HG02981 (cell line): ENCODE data around the gene GNB1.
A peak's percentile ranks its signal among the peaks of the same experiment; 100 is the strongest.

ENCODE experiments used
- ATAC-seq: cut with Tn5 transposase; IDR thresholded peaks from one replicate; pipeline ENCODE4 v1.9.1; 2021; ENCODE audit warnings: mild to moderate bottlenecking, moderate library complexity; ENCODE audit not compliant: unreplicated experiment

Gene GNB1

DNA sequence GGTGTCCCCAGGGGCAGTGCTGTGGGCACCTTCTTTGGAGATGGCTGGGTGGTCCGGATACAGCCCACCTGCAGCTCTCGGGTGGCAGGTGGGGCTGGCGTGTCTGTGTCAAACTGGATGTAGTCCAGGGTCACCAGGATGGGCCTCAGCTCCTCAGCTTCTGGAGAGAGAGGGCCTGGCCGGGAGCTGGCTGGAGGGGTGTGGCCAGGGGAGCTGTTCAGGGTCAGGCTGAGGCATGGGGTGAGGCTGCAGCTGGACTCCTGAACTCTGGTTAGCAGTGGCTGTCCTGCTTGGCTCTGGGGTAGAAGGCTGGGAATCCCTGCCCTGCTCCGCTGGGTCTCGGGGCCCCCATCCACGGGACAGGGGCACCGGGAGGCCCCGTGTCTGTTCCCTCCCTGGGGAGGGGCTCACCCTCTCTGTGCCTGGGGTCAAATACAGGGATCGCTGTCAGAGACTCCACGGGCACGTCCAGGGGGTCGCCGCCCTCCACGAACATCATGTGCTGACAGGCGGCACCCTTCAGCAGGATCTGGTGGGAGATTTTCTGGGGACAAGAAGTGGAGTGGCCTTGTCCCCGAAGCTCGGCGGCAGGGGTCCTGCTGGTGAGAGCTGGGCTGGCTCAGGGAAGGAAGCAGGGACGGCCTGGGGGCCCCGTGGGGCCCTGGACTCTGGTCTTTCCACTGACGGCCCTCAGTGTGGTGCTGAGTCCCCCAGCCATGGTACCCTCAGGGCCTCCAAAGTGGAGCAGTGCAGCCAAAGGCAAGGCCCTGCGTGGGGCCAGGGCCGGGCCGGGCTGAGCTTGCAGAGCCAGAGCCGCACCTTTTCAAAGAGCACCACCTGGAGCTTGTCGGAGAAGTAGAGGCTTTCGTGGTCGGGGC is 32.3 kb upstream of the GNB1 start:
- no peak for ATAC-seq

DNA sequence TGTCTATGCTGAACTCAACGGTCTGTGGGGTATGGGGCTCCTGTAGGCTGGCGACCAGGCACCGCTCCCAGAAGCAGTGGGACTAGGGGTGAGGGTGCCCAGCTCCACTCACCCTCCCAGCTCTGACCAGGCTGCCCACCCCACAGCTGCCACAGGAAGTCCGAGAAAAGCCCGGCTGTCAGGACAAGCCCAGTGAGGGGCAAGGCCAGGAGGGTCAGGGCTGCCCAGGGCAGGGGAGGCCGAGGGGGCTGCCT is 31.7 kb upstream of the GNB1 start:
- ATAC-seq, result no peak

- ATAC-seq, result no peak
Measured at GRCh38 chr1:1921901-1922701, 31.2 kb upstream of the GNB1 start.

DNA sequence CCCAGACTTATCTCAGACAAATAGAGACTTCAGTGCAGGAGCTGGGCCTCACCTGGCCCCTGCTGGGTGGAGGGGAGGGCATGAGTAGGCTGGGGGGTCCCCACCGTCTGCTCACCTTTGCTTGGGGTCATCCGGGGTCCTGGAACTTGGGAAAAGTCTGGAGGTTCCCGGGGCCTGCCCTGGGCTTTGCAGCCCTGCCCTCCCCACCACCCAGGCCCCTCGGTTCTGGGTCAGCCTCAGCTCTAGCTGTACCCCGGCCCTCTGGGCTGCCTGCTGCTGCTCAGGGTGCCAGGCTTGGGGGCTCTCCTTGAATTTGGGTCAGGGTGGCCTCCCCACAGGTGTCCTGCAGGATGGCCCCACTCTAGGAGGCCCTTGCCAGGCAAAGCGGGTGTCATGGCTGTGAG is 30.6 kb upstream of the GNB1 start:
- ATAC-seq, result no peak

DNA sequence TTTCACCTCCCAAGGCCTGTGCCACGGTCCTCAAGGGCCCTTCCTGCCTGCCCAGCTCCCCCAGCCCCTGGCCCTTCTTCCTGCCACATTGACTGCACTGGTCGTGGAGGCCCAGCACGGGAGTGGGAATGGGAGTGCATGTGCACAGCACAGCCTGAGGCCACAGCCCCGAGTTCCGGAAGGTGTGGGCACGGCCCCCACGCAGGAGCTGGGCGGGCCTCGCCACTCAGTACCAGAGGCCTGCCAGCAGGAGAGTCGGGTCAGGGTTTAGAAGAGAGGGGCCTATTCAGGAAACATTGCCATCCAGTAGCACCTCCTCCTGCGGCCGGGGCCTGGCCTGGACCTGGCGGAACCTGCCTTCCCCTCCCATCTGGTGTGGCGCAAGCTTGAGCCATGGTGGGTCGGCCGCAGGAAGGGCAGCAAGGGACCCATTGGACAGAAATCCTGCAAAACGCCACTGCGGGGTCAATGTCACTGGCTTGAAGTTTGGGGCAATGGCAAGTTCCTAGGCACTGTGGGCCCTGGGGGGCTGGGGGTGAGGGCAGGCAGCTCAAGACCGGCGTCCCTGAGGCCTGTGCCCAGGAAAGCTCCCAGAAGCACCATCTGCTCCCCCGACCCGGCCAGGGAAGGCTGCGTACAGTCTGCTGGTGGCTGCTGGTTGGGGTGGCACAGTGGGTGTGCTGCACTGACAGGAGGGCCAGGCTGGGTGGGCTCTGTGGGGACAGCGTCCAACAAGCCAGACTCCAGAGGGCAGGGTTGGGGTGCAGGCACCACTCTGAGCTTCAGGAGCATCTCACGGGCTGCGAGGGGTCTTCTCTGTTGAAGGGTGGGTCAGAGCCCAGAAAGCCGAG is 29.9 kb upstream of the GNB1 start:
- ATAC-seq, result no peak

DNA sequence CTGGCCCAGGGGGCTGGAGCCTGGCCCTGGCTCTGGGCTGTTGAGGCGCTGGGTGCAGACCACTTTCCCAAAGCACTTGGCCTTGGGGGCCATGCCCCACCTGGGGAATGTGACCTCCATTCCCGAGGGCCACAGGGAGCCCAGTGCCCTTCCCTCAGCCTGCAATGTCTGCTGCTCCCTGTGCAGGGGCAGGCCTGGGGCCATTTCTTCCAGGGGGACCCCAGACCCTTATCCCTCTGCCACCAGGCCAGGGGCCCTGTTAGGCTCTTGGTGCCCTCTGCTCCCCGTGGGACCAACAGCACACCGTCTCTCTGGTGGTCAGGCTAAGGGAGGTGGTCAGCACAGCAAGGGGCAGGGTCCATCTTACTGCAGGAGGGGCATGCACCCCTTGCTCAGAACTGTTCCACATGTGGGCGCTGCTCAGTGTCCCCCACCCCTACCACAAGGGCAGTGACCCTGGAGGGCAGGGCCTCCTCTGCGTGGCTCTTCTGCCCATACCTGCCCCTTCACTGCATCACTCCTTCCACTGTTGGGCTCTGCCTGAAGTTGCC is 29.2 kb upstream of the GNB1 start:
- ATAC-seq, result no peak

DNA sequence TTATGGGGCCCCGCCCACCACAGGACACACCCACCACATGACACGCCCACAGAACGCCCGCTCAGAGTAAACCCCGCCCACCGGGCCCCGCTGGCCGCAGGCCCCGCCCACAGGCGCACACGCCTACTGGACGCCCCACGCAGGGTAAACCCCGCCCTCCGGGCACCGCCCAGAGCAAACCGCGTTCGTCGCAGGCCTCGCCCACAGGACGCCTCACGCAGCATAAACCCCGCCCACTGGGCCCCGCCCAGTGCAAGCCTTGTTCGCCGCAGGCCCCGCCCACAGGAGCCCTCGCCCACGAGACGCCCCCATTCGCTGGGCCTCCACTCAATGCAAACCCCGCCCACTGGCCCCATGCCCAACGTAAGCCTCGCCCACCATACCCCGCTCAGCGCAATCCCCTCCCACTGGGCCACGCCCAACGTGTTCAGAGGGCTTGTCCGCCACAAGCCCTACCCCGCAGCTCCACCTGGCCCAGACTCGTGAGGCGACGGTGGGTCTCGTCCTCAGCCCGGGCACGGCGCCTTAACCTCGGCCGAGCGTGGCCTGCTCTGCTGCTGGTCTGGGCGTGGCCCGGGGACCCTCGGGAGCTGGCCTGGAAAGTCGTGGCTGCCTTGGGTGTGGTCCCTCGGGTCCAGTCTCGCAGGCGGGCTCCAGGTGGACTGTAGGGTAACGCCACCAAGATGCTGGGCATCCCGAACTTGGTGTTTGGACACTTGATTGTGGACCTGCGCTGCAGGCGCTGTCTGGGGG is 28.6 kb upstream of the GNB1 start:
- ATAC-seq, result peak; percentile 81

GRCh38 chr1:1918901-1919303 is 28.0 kb upstream of the GNB1 start, which contains the start of gene TMEM52:
TSS of gene TMEM52 (minus strand) at chr1:1919279. CDS start at chr1:1919265, 14 bp downstream.
- peak; percentile 20 for ATAC-seq

DNA sequence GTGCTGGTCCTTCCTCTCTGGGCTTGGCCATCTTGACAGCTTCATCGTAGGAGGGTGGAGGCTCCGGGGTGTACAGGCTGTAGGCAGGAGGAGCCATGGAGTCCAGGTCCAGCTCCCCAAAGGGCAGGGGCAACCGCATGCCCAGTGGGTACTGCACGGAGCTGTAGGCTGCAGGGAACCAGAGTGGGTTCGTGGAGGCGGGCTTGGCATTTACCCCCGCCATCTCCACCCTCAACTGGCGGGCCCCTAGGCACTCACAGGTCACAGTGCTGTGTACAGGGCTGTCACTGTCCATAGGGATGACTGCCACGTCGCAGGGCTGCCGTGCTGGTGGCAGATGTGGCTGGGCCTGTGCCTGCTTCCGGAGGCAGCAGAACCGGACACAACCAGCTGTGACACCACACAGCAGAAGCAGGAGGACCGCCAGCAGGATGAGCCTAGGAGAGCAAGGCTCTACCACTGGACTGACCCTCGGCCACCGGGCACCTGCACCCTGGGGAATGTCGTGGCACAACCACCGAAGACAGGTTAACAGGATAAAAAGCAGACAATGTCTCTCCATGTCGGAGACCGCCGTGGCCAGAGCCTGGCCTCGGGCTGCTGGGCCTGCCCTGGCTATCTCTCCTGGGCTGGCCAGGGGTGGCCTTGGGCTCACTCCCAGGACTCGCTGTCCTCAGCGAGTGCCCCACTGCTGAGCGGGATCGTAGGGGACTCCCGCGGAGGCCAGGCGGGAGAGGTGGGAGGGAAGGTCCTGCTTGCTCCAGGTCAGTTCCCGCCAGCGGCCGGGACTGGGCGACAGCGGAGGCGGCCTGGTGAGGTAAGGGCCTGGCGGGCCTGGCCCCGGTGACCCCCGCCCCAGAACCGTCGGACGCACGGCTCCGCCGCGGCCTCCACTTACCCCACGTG is 27.4 kb upstream of the GNB1 start:
- no peak for ATAC-seq

GRCh38 chr1:1917304-1917976 is 26.6 kb upstream of the GNB1 start:
- ATAC-seq, result no peak

DNA sequence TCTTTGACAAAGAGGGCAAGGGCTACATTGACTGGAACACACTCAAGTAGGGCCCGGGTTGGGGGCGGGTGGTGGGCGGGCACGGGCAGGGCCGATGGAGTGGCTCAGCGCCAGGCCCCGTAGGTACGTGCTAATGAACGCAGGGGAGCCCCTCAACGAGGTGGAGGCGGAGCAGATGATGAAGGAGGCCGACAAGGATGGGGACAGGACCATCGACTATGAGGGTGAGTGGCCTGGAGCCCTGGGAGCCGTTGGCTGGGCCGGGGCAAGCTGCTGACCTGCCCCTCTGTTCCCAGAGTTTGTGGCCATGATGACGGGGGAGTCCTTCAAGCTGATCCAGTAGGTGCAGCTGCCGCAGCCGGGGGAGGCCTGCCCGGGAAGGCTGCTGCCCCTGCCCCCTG is 26.0 kb upstream of the GNB1 start:
- ATAC-seq, result no peak

DNA sequence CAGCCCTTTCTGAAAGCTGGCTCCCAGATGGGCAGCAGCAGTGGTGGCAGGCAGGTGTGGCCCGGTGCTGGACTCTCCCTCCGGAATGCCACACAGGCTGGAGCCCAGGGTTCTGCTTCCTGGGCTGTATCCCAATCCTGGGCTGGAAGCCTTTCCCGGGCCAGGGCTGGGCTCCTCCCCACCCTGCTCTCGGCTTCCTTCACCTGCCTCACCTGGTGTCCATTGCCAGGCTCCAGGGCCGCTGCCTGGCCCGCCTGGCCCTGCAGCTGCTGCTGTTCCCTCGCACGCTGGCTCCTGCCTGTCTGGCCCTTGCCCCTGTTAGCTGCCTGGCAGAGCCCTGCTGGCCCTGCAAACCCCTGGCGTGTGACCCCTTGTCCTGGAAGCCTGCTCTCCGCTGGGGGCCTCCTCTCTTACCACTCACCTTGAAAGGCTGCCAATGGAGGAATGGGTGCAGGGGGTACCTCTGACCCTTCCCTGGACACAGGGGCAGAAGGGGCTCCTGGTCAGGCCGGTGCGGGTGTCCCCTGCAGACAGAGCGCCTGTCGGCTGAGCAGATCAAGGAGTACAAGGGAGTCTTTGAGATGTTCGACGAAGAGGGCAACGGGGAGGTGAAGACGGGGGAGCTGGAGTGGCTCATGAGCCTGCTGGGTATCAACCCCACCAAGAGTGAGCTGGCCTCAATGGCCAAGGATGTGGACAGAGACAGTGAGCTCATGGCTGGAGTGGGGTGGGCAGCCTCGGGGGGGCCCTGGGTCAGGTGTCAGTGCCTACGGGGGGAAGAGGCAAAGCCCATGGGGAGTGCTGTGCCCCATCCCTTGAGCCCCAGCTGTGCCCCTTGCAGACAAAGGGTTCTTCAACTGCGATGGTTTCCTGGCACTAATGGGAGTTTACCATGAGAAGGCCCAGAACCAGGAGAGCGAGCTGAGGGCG is 25.3 kb upstream of the GNB1 start:
- no peak for ATAC-seq

- no peak for ATAC-seq
Measured at GRCh38 chr1:1914971-1915692, 24.2 kb upstream of the GNB1 start, which contains the start of gene CALML6. TSS of gene CALML6 (plus strand) at chr1:1915260. CDS start at chr1:1915281, 21 bp downstream.

DNA sequence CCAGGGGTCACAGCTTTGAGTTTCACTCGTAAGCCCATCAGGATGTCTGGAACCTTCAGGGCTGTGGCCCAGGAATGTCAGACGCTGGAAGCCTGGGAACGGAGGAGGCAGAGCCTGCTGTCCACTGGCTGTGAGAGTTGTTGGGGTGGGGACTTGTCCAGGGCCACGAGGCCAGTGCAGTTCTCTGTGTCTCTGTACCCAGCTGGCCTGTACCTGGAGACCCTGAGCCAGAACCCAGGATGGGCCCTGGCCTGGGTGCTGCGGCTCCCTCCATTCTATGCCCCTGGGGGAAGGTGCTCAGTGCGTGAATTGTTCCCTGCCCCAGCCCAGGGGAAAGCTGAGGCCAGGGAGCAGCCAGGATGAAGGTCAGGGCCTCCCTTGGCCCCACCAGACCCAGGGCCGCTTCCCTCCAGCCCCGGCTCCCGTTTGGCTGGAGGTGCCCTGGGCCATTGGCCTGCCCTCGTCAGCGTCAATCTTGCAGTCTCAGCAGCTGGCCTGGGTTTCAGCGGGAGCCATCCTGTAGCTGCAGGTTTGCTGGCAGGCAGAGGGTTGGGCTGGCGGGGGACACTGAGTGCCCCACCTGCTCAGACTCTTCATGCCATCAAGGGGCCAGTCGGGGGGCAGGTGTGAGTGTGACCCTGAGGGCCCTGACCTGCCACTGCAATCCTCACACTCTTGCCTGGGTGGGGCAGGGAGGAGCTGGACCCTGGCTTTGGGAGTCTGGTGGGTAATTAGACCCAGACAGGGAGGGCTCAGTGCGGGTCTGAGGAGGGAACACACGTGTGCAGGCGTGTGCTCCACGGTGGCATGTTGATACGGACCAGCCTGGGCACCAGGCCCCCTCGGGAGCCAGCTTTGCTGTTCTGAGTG is 23.4 kb upstream of the GNB1 start:
- no peak for ATAC-seq

DNA sequence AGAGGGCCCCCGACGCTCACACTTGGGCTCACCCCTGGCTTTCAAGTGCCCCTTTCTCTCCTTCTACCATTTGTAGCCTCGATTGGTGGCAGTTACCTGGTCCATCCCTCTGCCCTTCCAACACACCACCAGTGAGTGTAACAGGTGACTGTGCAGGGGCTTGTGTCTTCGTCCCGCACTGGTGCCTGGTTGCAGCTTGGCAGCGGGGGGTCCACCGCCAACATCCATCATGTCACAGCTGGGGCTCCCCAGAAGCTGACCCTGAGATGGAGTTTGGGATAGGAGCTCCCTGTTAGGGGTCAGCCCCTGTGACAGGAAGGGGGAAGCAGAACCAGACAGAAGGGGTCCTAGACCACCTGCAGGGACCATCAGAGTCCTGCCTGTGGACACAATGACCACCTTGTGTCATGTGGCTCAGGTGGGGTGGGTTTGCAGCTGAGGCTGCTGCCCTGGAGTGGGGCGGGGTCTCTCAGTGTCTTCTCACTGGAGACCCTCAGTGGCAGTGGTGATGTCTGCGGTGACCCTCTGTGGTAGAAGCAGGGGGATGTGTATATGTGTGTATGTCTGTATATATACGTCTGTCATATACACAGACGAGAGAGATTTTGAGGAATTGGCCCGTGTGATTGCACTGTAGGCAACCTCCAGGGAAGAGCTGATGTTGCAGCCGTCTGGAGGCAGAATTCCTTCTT is 20.6 kb upstream of the GNB1 start:
- no peak for ATAC-seq
